ENCODE data around the gene TBC1D26.
"Not testable (repeated sequence)": the region's sequence is repeated elsewhere in the genome, so short reads cannot be mapped to it uniquely, and the experiment has no call there.

GRCh38 chr17:15770679-15771078 lies 38.6 kb downstream of the TBC1D26 start:
- TF ChIP-seq, protein P1, sequence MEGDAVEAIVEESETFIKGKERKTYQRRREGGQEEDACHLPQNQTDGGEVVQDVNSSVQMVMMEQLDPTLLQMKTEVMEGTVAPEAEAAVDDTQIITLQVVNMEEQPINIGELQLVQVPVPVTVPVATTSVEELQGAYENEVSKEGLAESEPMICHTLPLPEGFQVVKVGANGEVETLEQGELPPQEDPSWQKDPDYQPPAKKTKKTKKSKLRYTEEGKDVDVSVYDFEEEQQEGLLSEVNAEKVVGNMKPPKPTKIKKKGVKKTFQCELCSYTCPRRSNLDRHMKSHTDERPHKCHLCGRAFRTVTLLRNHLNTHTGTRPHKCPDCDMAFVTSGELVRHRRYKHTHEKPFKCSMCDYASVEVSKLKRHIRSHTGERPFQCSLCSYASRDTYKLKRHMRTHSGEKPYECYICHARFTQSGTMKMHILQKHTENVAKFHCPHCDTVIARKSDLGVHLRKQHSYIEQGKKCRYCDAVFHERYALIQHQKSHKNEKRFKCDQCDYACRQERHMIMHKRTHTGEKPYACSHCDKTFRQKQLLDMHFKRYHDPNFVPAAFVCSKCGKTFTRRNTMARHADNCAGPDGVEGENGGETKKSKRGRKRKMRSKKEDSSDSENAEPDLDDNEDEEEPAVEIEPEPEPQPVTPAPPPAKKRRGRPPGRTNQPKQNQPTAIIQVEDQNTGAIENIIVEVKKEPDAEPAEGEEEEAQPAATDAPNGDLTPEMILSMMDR (conservative IDR thresholded peaks at IDR 0.05; ENCODE audit: low read depth, low read length) = not testable (repeated sequence)
- TF ChIP-seq, protein P2, sequence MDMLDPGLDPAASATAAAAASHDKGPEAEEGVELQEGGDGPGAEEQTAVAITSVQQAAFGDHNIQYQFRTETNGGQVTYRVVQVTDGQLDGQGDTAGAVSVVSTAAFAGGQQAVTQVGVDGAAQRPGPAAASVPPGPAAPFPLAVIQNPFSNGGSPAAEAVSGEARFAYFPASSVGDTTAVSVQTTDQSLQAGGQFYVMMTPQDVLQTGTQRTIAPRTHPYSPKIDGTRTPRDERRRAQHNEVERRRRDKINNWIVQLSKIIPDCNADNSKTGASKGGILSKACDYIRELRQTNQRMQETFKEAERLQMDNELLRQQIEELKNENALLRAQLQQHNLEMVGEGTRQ (IDR thresholded peaks at IDR 0.05; ENCODE audit: low read depth, low read length) = not testable (repeated sequence)
- not testable (repeated sequence) for TF ChIP-seq MXI1 (IDR thresholded peaks at IDR 0.05; ENCODE audit: borderline replicate concordance, low read depth, low read length); RFX5 (IDR thresholded peaks at IDR 0.05; ENCODE audit: low read depth, low read length); POLR2A (IDR thresholded peaks at IDR 0.05; ENCODE audit: low read depth, low read length); CEBPB (IDR thresholded peaks at IDR 0.05; ENCODE audit: low read depth, low read length); BHLHE40 (IDR thresholded peaks at IDR 0.05; ENCODE audit: low read depth, low read length)

Measured in IMR-90 (cell line).